ENCODE results near the gene TEDC2. TPM values are rescaled to one million over a fixed set of nuclear protein-coding genes. Genes with fewer than 3 reads are reported as not detected.

TEDC2 gene
- total and polyA plus RNA-seq, 2 of the 8 experiments (the other 6 are each of a cell fraction or from before 2014, with no cell fraction given): 54.6 to 55.6 TPM

GRCh38 chr16:2428051-2428783 lies 31.7 kb upstream of the TEDC2 start (continued):
- TF ChIP-seq CHD7 (IDR thresholded peaks at IDR 0.05; ENCODE audit: insufficient replicate concordance, low read length): no peak
